NCI-H2171 (cell line): ENCODE measurements around the gene ADGRA1.

Experiments
- DNase-seq: peaks from one replicate; lab custom pipeline; 2025; lab: John Stamatoyannopoulos, UW

ADGRA1 gene

DNA sequence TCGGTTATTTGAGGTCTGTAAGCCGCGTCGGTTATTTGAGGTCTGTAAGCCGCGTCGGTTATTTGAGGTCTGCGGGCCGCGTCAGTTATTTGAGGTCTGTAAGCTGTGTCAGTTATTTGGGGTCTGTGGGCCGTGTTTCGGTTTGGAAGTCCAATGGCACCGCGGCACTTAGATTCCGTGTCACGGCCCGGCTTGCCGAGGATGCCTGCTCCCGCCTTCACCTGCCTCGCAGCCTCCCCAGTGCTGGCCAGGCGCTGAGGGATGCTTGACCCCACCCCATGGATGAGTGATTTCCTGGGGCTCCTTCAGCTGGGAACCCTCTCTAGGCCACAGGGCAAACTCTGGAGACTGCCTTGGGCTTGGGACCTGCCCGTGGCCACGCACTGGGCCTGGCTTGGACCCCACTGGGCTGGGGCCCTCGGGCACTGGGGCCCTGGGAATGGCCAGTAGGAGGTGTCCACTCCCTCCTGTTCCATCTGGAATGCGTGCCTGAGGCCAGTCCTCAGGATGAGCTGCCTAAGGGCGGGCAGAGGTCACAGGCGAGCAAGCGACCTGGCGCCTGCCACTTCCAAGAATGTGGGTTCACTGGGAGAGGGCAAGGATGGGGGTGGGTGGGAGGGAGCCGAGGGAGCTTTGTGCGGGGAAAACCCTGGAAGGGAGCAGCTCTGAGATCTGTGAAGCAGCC lies 25.6 kb downstream of the ADGRA1 start:
- no peak for DNase-seq

DNA sequence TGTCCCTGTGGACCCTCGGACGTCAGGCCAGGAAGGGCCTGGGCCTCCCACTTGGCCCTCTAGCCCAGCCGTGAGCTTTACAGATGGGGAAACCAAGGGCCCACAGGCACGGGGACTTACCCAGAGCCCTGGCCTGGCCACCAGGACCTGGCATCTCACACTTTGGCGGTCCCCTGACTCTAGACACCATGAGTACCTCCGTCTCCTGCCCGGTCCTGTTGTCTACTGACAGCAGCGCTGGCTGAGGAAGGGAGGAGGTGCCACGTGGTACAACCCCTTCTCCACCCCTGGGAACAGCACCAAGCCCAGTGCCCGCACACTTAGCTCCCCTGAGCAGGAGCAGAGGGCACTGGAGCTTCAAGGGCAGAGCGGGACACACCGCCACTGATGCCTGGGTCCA lies 26.1 kb downstream of the ADGRA1 start:
- DNase-seq = no peak

DNA sequence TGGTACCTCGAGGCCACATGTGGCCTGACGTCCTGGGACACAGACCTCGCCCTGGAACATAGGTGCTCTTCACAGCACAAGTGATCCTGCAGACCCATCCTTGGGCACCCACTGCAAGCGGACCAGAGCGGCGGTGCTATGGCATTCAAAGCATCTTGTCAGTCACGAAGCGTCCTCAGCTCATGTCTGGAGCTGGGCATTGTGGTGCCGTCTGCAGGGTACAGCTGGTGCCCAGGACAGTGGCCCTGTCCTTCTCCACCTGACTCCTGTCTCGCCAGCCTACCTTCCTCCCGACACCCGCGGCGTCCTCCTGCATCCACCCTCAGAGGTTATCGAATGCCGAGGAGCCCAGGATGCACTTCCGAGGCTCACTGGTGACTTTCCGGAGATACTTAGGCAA lies 26.5 kb downstream of the ADGRA1 start:
- DNase-seq = no peak

DNA sequence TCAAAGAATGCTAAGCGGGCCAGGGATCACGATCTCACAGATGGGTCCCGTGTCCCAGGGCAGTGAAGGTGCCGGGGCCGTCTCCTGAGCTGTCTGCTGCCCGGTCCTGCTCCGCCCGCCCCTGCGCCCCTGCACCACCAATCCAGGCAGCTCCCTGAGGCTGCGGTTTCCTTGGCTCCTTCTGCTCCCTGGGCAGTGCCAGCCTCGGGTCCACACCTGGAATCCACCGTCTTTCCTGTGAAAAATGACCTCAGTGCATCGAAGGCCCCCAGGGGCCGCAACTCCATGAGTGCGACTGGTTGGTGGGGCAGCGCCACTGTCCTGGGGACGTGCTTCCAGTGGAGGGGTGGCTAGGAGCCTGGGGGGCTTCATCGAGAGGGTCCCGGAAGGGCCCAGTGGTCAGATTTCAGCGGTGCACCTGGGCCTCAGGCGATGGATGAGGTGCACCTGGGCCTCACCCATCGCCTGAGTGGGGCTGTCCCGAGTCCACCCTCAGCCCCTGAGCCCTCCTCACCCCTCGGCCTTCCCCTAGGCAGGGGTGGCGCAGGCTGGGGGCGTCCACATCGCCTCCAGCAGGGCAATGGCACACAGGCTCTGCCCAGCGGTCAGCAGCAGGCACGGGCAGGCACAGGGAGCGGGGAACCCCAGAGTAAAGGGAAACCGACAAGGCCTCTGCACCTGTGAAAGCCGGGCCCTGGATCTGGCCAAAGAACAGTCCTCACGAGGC lies 27.2 kb downstream of the ADGRA1 start:
- DNase-seq = no peak

DNA sequence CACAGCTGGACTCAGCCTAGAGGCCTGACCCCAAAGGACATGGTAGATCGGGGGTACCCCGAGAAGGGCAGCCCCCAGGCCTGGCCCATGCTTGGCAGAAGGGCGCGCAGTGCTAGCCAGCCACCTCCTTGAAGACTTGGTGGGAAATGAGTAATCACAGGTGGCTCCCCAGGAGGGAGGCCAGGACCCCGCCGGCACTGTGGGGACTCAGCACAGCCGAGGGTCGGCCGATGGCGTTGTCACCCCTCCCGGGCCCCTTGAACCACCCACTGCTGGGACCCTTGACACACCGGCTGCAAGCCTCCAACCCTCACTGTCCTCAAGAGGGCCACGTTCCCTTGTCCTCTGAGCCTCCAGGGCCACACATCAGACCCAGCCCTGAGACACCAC lies 27.7 kb downstream of the ADGRA1 start:
- DNase-seq = no peak

DNA sequence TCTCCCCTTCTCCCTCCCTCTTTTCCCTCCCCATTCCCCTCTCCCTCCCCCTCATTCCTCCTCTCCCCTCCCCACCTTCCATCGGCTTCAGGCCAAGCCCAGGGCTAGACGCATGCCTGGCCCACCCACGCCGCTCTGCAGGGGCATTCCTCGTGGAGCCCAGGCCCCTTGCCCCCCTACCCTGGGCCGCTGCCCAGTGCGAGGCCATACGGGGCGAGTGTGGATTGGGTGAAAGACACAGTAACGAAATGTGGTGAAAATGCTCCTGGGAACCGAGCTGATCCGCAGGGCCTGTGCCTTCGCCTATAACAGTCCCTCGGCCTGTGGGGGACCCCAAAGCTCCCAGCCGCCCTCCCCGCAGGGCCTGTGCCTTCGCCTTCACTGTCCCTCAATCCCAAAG lies 28.3 kb downstream of the ADGRA1 start:
- DNase-seq = no peak

DNA sequence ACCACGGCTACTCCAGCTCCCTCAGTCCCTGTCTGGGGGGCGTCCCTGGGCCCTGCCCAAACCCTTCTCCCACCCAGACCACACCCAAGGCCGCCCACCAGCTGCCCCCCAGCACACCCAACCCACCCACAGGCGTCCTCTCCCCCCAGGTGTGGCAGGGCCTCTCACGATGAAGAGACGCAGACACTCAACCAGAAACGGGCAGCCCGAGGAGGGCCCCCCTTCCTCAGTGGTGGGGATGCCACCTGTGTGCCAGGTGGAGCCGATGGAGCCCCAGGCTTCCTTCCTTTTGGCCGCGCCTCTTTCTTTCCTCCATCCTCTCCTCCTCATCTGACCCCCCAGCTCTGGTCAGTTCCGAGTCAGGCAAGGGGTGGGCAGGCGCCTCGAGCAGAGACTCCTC lies 28.7 kb downstream of the ADGRA1 start:
- DNase-seq = no peak

DNA sequence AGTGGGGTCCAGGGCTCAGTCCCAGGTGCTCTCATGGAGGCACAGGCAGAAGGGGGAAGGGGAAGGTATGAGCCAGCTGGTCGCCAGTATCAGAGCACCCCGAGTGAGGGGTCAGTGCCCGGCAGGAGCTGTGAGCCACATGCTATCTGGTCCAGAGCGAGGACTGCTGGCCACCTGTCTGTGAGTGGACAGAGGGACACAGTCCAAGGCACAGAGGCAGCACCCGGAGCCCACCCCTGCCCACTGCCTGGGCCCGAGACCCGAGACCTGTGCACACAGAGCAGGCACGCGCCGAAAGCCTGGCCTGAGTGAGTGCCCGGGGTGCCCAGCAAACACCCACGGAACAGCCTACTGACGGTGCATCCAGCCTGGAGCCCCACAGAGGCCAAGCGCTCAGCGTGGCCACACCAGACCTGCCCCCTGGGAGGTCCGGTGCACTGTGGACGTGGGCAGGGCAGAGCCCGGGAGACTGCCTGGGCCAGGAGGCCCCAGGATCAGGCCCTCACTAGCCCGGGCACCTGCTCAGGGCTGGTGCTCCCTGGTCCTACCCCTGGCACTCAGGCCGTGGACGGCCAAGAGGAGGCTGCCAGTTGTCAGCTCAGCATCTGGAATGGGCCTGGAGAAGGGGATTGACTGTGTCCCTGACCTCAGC lies 29.4 kb downstream of the ADGRA1 start:
- DNase-seq = no peak

DNA sequence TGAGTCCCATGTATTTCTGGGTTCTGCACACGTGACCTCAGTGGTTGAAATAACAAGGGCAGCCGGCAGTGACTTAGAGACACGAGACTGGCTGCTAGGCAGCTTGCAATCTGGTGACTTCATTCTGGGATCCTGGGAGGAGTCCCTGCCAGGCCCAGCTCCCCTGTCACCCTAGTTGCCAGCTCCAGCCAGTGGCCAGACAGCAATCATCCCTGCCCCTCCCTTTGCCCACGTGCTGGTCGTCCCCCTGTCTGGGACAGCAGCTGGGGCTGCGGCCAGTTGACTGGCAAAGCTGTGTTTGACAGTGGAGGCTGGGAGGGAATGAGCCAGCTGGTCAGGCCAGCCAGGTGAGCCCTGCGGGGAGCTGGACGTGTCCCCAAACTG lies 30.0 kb downstream of the ADGRA1 start:
- DNase-seq = no peak

DNA sequence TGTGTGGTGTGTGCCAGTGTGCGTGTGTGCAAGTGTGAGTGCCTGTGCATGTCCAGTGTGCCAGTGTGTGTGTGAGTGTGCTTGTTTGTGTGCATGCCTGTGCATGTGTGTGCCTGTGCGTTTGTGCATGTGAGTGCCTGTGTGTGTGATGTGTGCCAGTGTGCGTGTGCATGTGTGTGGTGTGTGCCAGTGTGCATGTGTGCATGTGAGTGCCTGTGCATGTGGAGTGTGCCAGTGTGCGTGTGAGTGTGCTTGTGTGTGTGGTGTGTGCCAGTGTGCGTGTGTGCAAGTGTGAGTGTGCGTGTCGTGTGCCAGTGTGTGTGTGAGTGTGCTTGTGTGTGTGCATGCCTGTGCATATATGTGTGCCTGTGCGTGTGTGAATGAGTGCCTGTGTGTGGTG lies 33.8 kb downstream of the ADGRA1 start:
- no peak for DNase-seq

DNA sequence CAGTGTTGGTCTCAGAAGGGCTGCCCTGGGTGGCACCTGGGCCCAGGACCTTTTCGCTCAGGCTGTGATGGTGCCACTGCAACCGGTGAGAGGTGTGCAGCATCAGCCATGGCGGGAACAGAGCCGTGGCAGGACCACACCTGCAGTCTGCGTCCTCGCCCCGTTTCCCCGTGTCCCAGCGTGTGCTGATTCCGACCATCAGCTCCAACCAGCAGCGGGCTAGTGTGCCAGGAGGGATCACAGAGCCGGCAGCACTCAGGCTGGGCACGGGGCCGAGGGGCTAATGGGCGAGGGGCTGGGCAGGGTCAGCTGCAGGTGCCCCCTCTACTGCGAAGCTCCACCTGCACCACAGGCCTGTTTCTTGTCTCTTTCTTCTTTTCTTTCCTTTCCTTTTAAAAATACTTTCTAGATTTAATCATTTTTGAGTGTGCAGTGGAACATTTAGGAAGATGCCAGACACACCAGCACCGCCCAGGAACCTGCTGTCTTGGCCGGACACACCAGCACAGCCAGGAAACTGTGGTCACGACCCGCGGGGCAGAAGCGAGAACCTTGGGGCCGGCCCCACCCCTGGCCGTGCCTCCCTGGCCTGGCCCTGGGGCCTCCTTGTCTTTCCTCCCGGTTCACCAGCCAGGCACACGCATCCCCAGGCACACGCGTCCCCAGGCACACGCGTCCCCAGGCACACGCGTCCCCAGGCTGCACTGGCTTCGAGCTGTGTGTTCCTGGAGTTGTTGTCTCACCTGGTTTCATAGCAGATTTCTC lies 34.6 kb downstream of the ADGRA1 start:
- DNase-seq = no peak

DNA sequence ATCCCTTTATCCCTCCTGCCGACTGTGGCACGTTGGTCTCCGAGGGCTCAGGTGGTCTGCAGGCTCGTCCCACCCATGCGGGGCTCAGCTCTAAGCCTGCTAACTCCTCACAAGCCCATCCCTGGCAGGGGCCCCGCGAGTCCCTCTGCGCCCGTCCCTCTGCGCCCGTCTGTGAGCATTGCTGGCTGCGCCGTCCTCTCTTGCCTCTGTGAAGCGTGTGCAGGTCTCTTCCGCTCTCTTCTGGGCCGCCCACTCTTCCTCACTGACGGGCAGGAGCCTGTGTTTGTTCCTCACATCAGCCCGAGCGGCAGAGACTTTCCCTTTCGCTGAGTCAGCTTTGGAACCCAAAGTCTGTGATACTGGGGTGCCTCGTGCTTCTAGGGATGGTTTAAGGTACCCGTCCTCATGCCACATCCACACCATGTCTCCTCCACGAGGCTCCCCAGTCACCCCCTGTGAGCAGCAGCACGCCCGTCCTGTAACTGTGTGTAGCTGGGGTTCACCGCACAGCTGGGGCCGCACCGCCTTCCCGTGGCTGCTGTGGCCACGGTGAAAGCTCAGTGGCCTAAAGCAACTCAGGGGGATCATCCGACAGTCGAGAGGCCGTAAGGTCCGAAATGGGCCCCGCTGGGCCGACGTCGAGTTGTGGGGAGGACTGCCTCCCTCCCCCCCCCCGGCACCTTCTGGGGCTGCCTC lies 35.5 kb downstream of the ADGRA1 start:
- no peak for DNase-seq

DNA sequence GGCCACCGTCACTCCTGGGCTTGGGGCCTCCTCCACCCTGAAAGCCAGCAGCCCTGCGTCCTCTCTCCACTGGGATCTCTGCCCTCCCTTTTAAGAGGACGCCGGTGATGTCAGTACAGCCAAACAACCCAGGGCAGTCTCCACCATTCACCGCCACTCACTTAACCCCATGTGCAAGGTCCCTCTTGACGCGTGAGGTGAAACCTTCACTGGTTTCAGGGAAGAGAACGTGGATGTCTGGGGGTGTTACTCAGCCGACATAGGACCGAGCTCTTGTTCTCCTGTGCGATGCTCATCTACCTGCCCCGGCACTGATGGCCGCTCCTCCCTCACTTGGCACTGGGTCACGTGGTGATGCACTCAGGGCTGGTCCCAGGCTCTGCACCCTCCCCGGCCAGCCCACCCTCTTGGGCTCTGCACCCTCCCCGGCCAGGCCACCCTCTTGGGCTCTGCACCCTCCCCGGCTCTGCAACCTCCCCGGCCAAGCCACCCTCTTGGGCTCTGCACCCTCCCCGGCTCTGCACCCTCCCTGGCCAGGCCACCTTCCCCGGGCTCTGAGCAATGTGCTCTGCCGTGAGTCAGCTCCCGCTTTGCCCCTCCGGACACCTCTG lies 36.1 kb downstream of the ADGRA1 start:
- no peak for DNase-seq

DNA sequence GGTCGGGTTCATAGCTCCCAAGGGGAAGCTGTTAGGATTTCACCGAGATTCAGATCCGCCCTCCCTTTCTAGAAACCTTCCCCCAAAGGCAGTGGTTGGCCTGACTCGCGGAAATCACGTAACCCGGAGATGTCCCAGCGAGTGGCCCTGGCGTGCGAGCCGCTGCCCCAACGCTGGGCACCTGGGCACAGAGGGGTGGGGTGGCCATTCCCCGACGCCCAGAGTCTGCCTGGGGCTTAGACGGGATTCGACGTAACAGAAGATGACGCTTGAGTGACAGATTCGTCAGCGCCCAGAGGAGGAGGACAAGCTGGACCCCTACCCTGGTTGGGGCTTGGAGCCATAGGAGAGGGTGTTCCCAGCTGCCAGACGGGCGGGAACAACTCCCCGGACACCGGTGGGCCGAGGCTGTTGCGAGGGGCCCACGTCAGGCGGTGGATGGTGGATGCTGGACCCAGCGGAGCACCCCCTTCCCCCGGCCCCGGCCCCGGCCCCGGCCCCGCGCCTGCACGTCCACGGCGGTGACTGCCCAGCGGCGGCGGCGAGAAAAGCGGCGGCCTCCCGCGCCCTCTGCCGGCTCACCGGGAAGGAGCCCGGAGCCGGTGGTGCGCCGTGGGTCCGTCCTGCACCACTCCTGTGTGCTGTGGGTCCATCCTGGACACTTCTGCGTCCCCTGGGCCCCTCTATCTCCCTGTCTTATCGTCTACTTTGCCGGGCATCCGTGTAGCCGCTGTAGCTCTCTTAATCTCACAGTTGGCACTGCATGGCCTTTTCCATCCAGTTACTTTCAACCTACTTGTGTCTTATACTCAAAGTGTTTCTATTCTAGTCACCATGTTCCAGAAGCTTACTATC lies 36.9 kb downstream of the ADGRA1 start:
- DNase-seq = no peak

DNA sequence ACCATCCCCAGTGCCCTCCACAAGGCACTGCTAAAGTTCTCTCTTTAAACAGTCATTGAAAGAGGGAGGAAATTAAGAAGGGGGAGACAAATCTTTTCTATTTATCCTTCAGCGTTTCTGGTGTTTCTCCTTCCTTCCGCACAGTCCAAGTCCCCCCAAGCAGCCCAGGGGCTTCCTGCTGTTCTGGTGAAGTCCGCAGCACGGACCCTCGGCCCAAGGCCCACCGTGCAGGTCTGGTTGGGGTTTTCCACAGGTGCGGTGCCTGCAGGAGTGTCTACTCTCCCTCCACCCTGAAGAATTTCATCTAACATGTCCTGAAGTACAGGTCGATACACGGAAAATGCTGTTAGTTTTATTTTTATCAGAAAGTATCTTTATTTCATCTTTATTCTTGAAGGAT lies 38.2 kb downstream of the ADGRA1 start:
- DNase-seq = no peak

DNA sequence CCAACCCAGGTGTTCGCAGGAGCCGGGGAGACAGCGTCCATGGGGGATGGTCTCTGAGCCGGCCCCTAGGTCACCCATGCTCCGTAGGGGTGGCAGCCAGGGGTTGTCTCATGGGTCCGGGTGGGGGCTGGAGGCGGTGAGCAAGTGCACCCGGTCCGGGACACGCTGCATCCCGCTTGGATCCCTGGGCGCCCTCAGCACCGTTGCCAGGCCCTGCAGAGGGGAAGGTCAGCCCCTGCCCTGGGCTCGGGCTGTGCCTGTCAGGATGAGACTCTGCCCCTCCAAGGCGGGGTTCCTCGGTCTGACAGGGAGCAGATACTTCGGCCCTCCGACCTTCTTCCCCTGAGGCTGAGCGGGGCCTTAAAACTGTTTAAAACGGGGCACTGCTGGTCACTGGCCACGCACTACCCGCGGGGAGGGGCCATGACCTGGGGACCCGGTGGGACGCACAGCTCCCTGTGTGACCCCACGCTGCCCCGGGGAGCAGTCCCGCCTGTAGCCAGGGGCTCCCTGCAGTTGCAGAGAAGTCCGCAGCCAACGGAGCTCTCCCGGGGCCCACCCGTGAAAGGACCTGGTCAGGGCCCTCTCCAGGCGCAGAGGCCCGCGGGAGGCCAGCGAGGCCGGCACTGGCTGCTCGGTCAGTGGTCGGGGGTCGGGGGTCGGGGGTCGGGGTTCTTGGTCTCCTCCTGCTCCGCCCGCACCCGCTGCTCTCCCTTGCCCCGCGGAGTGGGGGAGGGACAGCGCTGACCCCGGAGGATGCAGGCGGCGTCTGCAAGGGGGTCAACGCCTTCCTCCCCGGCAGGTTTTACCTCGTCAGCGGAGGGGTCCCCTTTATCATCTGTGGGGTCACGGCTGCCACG lies 38.9 kb downstream of the ADGRA1 start:
- no peak for DNase-seq

DNA sequence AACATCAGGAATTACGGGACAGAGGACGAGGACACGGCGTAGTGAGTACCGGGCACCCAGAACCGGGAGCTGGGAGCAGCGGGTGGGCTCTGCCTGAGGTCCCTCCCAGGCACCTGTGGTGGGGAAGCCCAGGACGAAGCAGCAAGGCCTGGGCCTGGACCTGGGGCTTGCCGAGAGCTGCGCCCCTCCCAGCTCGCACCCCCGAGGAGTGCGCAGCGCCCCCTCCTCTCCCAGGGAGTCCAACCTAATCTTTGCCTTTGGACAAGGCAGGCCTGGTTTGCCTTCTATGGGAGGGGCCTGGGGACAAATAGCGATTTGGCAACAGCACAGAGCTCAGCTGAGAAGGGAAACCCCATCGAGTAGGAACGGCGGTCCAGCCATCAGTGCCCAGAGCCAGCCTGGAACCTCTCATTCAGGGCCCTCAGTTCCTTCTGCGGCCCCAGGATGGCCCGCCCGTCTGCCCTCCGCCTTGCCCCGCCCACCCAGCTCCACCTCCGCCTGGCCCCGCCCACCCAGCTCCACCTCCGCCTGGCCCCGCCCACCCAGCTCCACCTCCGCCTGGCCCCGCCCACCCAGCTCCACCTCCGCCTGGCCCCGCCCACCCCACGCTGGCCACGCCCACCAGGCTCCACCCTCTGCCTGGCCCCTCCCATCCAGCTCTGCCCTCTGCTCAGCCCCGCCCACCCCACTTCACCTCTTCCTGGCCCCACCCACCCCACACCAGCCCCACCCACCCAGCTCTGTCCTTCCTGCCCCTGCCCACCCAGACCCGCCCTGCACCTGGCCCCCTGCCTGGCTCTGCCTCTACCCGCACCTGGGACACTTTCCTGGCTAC lies 39.8 kb downstream of the ADGRA1 start:
- no peak for DNase-seq

DNA sequence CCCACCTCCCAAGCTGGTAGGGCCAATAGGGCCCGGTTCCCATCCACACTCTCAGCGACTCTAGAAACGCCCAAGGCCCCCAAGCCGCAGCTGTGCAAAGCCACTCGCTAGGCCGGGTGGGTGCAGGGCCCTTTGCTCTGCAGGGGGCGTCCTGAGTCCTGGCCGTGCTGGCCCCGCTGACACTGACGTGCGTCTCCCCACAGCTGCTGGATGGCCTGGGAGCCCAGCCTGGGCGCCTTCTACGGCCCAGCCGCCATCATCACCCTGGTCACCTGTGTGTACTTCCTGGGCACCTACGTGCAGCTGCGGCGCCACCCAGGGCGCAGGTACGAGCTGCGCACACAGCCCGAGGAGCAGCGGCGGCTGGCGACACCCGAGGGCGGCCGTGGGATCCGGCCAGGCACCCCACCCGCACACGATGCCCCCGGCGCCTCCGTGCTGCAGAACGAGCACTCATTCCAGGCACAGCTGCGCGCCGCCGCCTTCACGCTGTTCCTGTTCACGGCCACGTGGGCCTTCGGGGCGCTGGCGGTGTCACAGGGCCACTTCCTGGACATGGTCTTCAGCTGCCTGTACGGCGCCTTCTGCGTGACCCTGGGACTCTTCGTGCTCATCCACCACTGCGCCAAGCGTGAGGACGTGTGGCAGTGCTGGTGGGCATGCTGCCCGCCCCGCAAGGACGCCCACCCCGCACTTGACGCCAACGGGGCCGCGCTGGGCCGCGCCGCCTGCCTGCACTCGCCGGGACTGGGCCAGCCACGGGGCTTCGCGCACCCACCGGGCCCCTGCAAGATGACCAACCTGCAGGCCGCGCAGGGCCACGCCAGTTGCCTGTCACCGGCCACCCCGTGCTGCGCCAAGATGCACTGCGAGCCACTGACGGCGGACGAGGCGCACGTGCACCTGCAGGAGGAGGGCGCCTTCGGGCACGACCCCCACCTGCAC lies 40.7 kb downstream of the ADGRA1 start:
- DNase-seq = no peak
